Left kidney (tissue), 8 donors: ENCODE results near the gene HNRNPCL1. TPM values are rescaled to one million over a fixed set of nuclear protein-coding genes. Genes with fewer than 3 reads are reported as not detected.
"Not testable (repeated sequence)": the region's sequence is repeated elsewhere in the genome, so short reads cannot be mapped to it uniquely, and the experiment has no call there.

ENCODE experiments used
- DNase-seq: peaks from one replicate; pipeline ENCODE4 v3.0.0-alpha.2; 2013
- long read RNA-seq, 8 donors: transcript quantifications; one replicate each; lab custom pipeline, GENCODE V29; 2026
- polyA plus RNA-seq: library from polyadenylated mRNA; unstranded; fragments of 120-200 nt; gene quantifications from one replicate; pipeline ENCODE4 v1.2.1, GENCODE V29; 2013; ENCODE audit not compliant: insufficient read length

Gene HNRNPCL1
- 0.58 TPM for polyA plus RNA-seq
- long read RNA-seq, donor 1, result 0 reads
- long read RNA-seq, donor 2, result 0 reads
- long read RNA-seq, donor 3, result 0 reads
- long read RNA-seq, donor 4, result 0 reads
- long read RNA-seq, donor 5, result 0 reads
- long read RNA-seq, donor 6, result 0 reads
- long read RNA-seq, donor 7, result 0 reads
- long read RNA-seq, donor 8, result 0 reads

DNA sequence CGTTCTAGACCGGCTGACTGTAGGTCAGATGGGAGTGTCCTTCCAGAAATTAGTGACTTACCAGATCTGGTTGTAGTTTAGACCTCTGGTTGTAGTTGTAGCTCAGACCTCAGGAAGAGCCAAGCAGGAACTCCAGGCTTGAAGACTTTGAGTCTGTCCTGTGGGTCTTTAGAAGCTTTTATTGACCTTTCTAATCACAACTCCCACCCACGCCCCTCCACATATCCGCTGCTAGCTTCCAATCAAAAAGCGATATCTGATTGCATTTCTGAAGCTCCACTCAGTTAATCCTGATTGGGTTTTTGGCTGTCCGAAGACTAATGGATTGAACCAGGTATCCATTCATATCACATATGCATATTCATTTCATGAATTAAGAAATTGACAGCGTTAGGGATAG is at the start of gene HNRNPCL1:
Gene HNRNPCL1, minus strand, starts transcription at position 101 of the 400 bp plus-strand sequence. CDS start 431 bp downstream, outside the sequence.
- not testable (repeated sequence) for DNase-seq

DNA sequence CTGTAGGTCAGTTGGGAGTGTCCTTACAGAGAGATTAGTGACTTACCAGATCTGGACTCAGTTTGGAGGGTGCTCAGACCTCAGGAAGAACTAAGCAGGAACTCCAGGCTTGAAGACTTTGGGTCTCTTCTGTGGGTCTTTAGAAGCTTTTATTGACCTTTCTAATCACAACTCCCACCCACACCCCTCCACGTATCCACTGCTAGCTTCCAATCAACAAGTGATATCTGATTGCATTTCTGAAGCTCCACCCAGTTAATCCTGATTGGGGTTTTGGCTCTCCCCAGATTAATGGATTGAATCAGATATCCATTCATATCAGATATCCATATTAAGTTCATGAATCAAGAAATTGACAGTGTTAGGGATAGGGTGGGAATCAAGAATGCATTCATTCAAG is 49.6 kb upstream of the HNRNPCL1 start, which contains the start of gene PRAMEF10:
Gene PRAMEF10, minus strand, starts transcription at position 101 of the 400 bp plus-strand sequence. CDS start 2,423 bp downstream, outside the sequence.
- DNase-seq, result not testable (repeated sequence)

DNA sequence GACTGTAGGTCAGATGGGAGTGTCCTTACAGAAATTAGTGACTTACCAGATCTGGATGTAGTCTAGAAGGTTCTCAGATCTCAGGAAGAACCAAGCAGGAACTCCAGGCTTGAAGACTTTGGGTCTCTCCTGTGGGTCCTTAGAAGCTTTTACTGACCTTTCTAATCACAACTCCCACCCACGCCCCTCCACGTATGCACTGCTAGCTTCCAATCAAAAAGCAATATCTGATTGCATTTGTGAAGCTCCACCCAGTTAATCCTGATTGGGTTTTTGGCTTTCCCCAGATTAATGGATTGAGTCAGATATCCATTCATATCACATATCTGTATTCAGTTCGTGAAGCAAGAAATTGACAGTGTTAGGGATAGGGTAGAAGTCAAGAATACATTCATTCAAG is 37.6 kb upstream of the HNRNPCL1 start, which contains the start of gene PRAMEF4:
Gene PRAMEF4, minus strand, starts transcription at position 101 of the 400 bp plus-strand sequence. CDS start 2,807 bp downstream, outside the sequence.
- not testable (repeated sequence) for DNase-seq

DNA sequence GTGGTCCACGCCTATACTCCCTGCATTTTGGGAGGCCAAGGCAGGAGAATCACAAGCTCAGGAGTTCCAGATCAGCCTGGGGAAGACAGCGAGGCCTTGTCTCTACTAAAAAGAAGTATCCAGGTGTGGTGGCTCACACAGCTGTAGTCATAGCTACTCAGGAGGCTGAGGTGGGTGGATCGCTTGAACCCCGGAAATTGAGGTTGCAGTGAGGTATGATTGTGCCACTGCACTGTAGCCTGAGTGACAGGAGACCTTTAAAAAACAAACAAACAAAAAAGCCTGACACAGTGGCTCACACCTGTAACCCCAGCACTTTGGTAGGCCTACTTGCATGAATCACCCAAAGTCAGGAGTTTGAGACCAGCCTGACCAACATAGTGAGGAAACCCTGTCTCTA is 29.9 kb upstream of the HNRNPCL1 start:
- DNase-seq, result not testable (repeated sequence)

DNA sequence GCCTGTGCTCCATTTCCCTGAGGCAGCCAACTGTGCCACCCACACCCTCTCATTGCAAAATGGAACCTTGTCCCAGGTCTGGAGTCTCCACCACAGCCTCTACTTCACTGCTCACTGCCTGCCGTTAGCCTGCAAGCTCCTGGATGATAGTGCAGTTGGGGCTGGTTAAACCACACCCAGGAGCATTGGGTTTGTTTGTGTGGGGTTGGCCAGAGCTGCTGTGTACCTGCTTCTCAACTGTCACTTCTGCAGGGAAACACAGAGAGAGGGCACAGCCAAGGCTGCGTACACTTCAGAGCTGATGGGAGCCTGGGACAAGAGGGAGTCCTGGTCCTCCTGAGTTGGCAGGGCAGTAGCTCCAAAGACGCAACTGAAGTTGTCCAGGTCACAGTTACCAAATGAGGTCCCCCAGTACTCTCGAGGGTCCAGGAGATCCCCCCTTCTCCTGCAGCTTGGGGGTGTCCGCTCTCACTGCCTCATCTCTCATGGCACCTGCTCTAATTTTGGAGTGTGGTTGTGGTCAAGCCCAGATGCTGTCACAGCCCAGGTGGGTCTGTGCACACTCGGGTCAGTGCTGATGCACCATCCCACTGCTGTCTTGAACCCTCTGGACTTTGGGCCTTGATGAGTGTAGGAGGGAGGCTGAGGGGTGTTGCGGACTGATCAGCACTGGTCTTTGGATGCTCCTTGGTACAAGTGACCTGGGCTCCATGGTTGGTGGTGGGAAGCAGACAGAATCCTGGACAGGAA is 14.8 kb upstream of the HNRNPCL1 start:
- not testable (repeated sequence) for DNase-seq

DNA sequence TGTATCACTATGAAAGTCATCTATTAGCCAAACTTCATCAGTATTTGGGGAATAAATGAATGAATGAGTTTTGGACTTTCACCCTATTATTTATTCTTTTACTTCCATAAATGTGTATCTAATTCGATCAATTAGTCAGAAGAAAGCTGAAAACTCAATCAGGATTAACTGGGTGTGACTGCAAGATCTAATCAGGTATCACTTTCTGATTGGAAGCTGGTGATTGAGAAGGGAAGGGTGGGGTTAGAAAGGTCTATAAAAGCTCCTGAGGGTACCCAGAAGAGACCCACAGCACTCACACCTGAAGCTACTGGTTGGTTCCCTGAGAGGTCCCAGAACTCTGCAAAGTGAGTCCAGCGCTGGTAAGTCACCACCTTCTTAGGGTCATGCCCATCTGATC is 8.3 kb upstream of the HNRNPCL1 start, which contains the start of gene PRAMEF2:
Gene PRAMEF2, plus strand, starts transcription at position 301 of the 400 bp plus-strand sequence. CDS start 1,924 bp downstream, outside the sequence.
- not testable (repeated sequence) for DNase-seq

DNA sequence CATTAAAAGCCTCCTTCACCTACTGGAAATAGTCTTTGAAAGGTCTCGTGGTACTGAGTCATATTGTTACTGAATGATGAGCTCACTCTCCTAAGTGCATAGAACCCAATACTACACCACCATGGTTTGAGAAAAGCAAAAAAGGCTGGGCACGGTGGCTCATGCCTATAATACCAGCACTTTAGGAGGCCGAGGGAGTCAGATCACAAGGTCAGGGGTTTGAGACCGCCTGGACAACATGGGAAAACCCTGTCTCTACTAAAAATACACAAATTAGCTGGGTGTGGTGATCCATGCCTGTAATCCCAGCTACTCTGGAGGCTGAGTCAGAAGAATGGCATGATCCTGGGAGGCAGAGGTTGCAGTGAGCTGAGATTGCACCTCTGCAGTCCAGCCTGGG is 3.3 kb upstream of the HNRNPCL1 start:
- DNase-seq, result no peak

DNA sequence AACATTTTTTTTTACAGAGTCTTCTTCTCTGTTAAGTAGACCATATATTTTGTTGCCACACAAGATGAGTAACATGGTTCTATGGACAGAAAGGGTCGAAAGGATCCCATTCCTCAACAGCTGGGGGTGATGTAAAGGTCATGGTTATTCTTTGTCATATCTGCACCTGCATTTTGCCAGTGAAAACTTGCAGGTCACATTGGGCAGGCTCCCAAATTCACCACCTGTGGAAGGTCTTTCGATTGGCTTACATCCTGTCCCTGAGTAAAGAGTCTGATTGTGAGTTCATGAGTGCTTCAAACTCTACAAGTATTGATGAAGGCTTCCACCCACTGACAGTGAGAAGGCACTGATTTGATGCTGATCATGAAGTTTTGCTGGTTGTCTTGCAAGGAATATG is 15.3 kb downstream of the HNRNPCL1 start:
- not testable (repeated sequence) for DNase-seq

DNA sequence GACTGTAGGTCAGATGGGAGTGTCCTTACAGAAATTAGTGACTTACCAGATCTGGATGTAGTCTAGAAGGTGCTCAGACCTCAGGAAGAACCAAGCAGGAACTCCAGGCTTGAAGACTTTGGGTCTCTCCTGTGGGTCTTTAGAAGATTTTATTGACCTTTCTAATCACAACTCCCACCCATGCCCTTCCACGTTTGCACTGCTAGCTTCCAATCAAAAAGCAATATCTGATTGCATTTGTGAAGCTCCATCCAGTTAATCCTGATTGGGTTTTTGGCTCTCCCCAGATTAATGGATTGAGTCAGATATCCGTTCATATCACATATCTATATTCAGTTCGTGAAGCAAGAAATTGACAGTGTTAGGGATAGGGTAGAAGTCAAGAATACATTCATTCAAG is 17.2 kb downstream of the HNRNPCL1 start, which contains the start of gene PRAMEF11:
Gene PRAMEF11, minus strand, starts transcription at position 101 of the 400 bp plus-strand sequence. CDS start 2,621 bp downstream, outside the sequence.
- not testable (repeated sequence) for DNase-seq

DNA sequence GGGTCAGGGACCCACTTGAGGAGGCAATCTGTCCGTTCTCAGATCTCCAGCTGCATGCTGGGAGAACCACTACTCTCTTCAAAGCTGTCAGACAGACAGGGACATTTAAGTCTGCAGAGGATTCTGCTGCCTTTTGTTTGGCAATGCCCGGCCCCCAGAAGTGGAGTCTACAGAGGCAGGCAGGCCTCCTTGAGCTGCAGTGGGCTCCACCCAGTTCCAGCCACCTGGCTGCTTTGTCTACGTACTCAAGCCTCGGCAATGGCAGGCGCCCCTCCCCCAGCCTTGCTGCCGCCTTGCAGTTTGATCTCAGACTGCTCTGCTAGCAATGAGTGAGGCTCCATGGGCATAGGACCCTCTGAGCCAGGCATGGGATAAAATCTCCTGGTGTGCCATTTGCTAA is 29.5 kb downstream of the HNRNPCL1 start:
- not testable (repeated sequence) for DNase-seq

DNA sequence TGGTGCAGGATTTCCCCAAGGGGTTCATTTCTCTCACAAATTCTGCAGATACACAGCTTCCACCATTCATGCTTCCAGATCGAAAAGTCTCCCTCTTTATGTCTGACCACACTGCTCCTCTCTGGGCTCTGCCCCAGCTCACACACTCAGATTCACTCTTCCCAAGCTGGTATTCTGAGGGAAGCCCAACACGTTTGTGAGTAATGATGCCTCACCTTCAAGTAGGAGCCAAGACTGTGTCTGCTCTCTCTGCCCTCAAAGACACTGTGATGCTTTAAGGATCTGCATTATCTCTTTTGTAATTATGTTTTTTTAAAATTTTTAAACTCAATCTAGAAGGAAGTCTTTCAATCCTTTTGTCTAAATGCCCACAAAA is 37.1 kb downstream of the HNRNPCL1 start:
- DNase-seq, result no peak

DNA sequence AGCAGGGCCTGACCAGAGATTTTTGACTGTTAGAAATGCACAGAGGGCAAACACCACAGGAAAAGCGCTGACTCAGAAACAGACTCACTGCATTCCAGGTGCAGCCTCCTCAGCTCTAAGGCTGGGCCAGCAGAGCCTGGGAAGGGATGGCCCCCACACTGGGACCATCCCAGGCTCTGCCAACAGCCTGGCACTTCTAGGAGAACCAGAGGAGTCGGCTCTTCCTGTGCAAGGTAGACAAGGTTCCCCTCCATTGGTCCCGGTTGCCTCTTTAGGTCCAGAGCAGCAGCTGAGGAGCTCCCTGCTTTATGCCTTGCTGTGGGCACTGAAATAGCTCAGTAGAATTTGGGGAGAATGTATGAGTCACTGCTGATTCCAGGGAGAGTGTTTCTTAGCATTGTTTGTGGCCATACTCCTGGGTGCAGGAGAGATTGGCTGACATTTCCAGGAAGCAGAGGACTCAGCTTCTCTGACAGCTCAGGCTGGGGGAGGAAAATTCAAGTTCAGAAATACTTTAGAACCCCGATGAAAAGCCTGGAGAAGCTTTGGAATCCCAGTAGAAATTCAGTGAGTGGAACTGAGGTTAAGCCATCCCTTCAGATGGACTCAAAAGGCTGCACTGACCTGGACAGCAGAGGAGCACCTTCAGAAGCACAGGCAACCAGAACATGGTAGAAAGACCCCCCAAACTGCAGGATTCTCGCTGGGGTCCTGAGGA is 37.7 kb downstream of the HNRNPCL1 start:
- DNase-seq, result no peak

DNA sequence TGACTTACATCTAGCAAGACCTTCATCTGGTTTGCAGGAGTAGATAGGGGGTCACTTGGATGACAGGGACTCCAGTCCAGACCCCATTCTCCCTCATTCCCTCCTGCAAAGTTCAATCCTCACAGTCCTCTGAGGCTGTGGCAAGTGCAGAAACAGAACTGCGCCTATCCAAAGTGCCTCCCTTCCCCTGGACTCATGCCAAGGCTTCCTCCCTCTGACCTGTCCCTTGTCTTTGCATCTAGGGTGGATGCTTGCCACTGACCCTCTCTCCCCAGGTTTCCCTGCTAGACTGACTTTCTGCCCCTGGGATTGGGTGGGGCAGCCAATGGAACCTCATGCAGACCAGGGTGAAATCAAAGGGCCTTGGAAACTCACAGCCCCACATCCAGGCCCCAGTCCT is 38.6 kb downstream of the HNRNPCL1 start:
- no peak for DNase-seq

DNA sequence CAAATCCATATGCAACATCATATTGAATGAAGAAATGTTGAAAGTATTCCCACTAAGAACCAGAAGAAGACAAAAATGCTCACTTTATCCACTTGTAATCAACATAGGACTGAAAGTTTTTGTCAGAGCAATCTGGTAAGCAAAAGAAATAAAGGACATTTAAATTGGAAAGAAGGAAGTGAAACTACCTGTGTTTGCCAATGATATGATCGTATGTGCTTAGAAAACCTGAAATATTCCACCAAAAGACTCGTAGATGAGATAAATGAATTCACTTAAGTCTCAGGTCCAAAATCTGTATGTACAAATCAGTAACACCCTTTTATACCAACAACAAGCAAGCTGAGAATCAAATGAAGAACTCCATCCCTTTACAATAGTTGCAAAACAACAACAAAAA is 48.8 kb downstream of the HNRNPCL1 start:
- no peak for DNase-seq

DNA sequence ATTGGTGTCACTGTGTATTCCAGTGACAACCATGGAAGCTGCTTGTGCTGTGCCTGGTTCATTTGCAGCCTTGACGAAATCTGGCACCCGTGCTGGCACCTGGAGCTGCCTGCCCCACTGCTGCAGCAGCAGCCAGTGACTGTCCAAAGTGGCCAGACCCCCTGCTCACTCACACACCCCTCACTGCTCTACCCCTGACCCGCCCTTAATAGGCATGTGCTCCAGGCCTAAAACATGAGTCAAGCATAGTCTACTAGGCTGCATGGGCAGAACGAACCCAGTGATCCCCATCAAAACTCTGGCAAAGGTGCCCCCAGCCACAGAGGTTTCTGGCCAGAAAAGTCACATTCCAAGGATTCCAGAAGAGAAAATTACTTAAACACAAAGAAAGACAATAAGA is 49.6 kb downstream of the HNRNPCL1 start:
- no peak for DNase-seq

Other genes with a start within 250 kb of the HNRNPCL1 start
- 80.7 TPM for gene DHRS3, start 230.5 kb downstream of the HNRNPCL1 start, polyA plus RNA-seq
- gene AADACL4, start 204.6 kb downstream of the HNRNPCL1 start, polyA plus RNA-seq, result 1.8 TPM
- not detected for gene AADACL3, start 132.6 kb downstream of the HNRNPCL1 start, polyA plus RNA-seq
- 0.50 TPM for gene CFAP107, start 102.5 kb downstream of the HNRNPCL1 start, polyA plus RNA-seq
- gene PRAMEF12, start 75.0 kb downstream of the HNRNPCL1 start, polyA plus RNA-seq, result not detected
- not detected for gene PRAMEF1, start 57.3 kb downstream of the HNRNPCL1 start, polyA plus RNA-seq
- gene PRAMEF11, start 17.3 kb downstream of the HNRNPCL1 start, polyA plus RNA-seq, result not detected
- not detected for gene PRAMEF2, start 8.4 kb upstream of the HNRNPCL1 start, polyA plus RNA-seq
- not detected for gene PRAMEF4, start 37.5 kb upstream of the HNRNPCL1 start, polyA plus RNA-seq
- not detected for gene PRAMEF10, start 49.5 kb upstream of the HNRNPCL1 start, polyA plus RNA-seq
- gene PRAMEF7, start 67.9 kb upstream of the HNRNPCL1 start, polyA plus RNA-seq, result not detected
- gene PRAMEF6, start 98.9 kb upstream of the HNRNPCL1 start, polyA plus RNA-seq, result not detected
- gene PRAMEF27, start 207.9 kb upstream of the HNRNPCL1 start, polyA plus RNA-seq, result not detected
- gene HNRNPCL3, start 212.0 kb upstream of the HNRNPCL1 start, polyA plus RNA-seq, result not detected
- gene PRAMEF25, start 222.1 kb upstream of the HNRNPCL1 start, polyA plus RNA-seq, result not detected